GM21825 (cell line): ENCODE measurements around the gene MAPK1IP1L.

Source experiments
- ATAC-seq: cut with Tn5 transposase; IDR thresholded peaks from one replicate; pipeline ENCODE4 v1.9.1; 2021; ENCODE audit warnings: mild to moderate bottlenecking, moderate library complexity; ENCODE audit not compliant: unreplicated experiment

Gene MAPK1IP1L

DNA sequence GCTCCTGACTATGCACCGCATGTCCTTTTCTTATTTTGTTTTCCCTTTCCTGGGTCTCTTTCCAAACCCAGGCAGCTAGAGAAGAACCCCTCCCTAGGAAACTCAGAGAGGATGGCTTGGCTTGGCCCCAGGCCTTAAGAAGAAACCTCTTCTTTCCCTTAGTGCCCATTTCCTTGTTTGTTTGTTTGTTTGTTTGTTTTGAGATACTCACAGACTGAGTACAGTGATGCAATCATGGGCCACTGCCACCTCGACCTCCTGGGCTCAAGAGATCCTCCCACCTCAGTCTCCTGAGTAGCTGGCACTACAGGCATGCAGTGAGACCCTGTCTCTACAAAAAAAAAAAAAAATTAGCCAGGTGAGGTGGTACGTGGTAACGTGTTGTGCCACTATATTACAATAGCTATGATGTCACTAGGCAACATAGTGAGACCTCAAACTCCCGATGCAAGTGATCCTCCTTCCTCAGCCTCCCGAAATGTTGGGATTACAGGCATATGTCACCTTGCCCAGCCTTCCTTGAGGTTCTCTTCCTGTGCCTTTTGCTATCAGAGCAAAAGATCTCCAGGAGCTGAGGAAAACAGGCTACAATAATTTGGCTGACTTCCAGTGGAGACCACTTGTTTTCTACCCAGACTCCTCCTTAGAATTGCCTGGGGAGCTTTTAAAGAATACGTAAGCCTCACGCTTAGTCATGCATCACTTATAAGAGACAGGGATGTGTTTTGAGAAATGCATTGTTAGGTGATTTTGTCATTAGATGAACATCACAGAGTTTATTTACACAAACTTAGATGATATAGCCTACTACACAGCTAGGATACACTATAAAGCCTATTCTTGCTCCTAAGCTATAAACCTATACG lies 43.1 kb downstream of the MAPK1IP1L start:
- ATAC-seq = no peak

DNA sequence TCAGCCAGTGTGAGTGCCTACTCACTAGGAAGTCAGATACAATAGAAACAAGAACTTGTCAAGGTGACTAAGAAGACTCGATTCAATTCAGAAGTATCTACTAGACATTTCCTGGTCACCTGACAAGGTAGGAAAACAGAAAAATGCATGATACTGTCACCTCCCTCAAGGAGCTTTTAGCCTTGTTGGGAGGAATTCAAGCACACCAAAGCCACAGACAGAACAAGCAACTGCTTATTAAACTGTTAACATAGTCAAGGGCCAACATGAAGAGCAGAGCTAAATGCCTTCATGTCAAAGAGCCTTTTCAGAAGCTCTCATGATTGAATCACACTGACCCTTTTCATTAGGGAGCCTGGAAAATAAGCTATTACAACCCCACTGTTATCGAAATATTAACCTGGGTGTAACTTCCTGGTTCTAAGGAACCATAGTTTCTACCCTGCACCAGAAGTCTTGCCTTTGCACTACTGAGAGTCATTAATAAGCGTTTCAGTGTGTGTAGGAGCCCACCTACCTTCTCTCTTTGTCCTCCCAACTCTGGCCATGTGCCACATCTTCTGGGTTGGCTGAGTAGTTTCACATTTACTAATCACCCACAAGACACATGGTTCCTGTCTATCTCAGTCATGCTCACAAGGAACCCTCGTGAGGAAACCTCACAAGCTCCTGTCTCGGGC lies 46.6 kb downstream of the MAPK1IP1L start:
- ATAC-seq = peak; percentile 61

DNA sequence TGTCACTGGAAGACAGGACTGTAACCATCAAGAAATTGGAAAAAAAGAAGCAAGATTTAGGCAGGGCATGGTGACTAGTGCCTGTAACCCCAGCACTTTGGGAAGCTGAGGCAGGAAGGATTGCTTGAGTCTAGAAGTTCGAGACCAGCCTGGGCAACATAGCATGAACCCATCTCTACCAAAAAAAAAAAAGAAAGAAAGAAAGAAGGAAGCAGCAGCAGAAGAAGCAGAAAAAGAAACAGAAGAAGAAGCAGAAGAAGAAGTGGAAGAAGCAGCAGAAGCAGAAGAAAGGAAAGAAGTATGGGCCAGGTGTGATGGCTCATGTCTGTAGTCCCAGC lies 47.1 kb downstream of the MAPK1IP1L start:
- ATAC-seq = no peak

DNA sequence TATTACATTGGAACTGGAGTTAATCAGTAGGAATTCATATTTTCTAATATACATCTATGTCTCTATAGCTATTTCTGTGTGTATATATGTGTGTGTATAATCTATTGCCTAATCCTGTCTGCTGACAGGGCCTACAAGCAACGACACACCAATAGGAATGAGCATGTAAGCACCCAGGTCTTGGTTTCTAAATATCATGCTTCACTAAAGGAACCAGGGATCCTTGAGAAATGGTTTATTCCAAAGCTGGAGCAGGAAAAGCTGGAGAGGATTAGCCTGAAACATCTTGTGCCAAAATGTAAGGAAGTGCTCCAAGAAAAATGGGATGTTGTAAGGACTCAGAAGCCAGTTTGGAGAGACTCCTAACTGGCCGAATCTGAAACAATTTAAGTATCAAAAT lies 48.3 kb downstream of the MAPK1IP1L start:
- ATAC-seq = no peak

DNA sequence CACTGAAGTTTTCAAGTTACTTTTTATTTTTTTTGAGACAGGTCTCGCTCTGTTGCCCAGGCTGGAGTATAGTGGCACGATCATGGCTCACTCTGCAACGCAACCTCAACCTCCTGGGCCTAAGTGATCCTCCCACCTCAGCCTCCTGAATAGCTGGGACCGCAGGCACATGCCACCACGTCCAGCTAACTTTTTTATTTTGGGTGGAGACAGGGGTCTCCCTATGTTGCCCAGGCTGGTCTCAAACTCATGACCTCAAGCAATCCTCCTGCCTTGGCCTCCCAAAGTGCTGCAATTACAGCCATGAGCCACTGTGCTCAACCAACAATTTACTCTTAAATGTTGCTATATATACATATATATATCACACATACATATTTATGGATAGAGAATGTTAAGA lies 50.3 kb downstream of the MAPK1IP1L start:
- ATAC-seq = no peak

DNA sequence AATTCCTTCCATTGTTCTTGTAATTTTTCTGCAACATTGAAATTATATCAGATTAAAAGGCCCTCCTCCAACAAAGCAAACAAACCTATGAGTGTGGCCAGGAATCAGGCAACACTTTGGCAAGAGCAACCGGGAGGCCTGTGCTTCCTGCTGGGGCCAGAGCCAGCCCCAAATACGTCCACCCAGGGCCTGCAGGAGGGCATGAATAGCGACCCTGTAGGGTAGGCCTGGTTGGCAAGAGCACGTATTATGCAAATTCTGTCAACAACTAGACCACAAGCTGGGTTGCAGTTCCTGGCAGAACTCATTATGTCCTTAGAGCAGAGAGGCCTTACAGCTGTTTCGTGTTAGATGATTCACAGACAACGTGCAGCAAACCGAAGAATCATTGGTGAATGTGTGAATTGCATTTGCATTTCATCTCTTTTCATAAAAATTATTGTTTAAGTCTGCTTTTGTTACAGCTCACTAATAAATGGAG lies 50.7 kb downstream of the MAPK1IP1L start:
- ATAC-seq = peak; percentile 64

DNA sequence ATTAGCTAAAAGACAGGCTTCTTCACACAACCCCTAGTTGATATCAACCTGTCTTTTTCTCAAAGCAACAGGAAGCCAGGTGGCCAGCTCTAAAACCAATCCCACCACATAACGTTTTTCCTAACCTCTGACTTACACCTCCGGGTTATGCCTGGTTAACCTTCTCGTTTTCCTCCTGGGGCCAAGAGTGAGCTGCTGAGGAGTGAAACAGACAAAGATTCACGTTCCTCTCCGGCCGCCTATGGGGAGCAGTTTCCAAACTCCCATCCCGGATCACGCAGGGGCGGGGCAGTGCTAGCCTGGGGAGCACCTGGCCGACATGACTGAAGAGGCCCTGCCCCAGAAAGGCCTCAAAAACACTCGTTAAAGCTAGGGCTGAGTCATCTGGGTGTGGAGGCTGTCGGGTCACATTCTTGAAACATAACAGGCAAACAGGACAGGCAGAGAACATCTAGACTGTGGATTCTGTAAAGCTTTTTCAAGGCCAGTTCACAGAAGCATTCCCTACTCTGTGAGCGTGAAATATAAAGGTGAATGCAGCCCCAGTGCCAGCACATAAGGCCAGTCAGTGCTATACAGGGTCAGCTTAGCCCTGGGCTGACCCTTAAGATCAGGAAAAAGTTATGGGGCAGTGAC lies 51.7 kb downstream of the MAPK1IP1L start:
- peak; percentile 42 for ATAC-seq

DNA sequence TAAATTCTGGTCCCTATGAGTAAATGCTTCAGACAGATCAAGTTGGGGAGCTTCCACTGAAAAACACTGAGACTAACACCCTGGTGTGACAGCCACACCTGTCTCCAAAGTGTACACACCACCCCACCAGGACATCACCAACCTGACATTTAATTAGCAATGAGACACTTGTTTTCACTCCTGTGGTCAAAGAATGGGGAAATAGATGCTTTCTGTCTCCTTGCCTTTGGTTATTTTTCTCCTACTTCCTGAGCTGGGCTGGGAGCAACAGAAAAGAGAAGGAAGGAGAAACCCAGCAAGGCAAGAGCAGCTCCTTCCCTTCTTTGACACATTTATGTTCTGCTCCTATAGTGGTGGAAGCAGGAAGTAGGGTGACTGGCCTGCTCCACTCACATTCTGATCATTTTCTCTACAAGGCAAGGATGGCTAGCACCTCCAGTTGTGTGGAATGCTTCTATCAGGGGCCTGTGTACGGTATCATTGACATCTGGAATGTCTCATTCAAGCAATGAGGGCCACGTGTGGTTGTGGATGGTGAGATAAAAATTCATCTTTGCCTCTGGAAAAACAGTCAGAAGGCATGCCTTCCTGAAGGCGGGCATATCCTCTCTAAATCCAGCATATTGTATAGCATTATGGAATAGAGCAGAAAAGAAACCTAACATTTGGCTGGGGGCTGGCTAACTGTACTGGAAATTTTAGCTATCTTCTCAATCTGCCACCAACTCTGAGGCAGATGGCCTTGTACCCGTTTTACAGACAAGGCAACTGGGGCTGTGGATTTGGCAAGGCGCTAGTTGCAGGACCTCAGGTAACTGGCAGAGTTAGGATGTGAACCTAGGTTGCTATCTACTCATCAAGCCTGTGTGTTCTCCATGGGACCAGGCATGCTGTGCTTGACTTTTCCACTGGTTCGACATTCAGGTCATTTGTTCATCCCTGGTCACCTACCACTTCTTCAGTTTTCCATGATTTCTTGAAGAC lies 52.8 kb downstream of the MAPK1IP1L start:
- no peak for ATAC-seq

DNA sequence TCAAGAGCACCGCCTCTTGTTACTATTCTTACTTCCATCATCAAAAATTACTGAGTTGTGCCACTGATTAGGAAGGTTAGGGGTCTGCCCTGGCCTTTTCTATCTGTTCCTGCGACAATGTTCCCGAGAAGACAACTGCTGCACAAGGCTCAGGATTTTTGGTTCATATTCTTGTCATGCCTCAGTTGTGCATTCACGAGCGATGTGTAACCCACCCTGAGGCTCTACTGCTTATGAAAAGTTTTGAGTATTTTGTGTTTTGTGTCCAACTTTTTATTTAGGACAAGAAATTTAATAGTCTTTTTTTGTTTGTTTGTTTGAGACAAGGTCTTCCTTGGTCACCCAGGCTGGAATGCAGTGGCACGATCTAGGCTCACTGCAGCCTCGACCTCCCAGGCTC lies 54.5 kb downstream of the MAPK1IP1L start:
- ATAC-seq = no peak

DNA sequence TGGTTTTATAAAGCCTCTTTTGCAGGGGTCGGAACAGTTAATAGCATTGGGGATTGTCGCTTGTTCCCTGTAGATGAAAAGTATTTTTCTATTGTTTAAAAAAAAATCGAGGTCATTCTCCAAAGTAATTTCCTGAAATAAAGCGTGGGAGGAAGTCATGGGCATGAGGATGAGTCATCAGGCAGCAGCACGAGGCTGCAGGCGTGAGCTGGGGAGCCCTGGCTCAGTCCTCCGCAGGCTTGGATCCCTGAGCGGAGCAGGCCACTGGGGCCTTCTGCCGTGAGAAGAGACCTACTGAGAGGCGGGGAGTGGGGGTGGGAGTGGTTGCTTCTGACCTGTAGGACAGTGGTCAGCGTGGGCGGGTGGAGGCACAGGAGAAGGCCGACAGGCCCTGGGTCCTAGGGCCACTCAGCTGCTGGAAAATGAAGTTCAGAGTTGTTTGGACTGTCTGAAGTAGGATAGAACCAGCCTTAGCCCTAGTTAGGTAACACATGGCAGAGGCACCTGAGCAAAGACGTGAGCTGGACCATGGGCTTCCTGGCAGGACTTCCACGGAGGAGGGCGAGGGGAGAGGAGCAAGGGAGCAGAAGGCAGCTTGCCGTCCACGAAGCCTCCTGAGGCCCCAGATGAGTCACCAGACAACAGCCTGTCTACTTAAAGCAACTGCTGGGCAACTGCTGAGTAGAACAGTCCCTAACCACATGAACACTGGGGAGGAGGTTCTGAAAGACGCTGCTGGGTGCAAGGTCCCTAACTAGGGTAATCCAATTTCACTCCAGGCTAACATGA lies 56.5 kb downstream of the MAPK1IP1L start:
- peak; percentile 63 for ATAC-seq

DNA sequence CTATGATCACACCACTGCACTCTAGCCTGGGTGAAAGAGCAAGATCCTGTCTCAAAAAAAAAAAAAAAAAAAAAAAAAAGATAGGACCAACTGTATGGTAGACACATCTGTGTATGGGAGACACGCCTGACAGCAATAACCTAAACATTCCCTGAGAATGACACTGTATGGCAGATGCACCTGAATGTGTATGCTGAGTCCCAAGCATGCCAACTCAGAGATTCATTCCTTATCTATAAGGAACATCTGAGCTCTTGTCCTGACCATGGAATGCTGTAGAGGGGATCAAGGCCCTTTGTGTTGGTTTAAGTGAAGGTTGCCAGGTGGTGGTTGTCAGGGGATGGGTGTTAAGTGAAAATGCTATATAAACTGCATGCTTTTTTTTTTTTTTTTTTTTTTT lies 58.4 kb downstream of the MAPK1IP1L start:
- ATAC-seq = no peak

DNA sequence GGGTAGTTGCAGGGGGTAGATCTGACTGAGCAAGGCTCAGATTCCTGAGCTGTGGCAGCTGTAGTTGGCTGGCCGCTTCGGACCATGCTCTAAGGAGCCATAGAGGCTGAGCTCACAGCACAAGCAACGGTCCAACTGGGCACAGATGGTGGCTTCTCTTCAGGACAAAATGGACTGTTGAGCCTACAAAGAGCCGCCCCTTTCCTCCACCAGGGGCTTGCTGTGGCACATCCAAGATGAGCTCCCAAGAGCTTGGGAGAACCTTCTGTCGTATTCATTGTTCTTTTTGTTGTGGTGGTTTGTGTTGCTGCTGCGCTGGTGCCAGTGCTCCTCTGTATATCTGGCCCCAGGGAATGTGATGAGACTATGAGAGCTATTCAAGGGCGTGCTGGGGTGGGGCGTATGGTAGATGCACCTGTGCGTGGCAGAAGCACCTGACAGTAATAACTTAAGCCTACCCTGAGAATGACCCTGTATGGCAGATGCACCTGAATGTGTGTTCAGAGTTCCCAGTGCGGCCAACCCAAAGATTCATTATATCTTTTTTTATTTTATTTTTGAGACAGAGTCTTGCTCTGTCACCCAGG lies 59.8 kb downstream of the MAPK1IP1L start:
- ATAC-seq = no peak

DNA sequence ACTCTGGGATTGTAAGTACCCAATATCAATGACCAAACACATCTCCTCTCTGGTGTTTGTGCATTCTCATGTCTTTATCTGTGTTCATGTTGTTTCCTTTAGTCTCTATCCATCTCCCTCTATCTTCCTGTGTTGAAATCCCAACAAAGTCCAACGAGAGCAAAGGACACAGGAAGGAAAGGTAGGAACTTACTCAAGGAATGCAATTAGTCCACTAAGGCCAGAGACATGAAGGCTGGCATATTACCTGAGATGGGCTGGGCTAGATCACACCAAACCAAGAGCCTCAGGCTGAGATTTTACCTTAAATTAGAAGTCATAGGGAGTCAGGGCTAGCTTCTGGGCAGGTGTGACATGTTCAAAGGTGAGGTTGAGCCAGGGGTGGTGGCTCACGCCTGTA lies 63.3 kb downstream of the MAPK1IP1L start:
- ATAC-seq = no peak

DNA sequence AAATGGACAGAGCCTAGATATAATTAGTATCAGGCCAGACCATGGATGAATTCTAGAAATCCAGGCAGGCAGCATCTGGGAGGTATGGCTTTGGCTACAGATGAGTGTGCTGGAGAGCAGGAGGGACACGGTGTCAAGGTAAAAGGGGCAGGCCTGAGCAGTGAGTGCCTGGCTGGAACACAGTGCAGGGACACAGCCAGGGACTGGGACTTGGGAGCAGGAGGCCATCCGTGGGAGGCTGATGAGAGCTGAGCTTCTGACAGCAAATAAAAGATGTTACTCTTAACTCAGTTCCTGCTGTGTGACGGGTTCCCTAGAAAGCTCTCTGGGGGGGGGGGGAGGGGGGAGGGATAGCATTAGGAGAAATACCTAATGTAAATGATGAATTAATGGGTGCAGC lies 64.0 kb downstream of the MAPK1IP1L start:
- no peak for ATAC-seq

DNA sequence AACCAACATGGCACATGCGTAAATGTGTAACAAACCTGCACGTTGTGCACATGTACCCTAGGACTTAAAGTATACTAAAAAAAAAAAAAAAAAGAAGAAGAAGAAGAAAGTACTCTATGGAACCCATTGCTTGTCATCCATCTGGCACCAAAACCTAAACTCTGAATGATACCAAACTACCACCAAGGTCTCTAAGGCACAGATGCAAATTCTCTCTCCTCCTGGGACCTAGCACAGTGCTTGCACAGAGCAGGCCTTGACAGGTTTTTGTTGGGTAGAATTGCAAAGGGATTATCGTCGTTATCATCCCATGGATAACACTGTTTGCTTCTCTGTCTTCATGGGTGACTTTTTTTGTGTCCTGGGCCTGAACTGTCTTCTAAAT lies 64.4 kb downstream of the MAPK1IP1L start:
- ATAC-seq = no peak

DNA sequence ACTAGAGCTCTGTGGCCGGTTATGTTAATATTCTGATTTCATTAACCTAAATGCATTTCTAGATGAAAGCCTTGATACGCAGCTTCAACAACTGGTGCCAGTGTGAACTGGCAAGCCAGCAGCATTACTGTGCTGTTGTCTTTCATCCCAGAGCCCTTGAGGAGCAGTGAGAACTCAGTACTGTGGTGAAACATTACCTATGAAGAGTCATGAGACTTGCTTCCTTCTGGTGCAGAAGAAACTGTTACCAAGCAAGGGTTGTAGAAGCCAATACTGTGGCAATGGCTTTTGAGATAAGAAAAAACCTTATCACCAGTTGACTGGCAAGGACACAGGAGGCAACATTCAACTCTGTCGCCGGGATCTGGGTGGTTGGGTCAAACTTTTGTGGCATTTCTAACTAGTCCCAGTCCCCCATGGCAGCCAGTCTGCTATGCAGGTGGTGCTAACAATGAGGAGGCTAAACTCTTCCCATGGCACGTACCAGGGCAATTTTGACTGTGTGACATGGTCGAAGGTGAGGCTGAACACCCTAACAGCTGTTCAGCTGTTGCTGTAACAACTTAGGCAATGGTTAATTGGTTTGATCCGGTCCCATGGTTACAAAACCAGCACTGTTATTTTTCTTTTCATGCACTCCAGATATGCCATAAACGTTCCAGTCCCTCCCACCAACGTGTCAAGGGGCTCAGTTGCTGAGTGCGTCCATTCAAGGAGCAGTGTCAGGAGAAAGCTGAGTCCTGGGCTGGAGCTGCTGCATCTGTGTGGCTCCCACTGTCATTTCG lies 65.0 kb downstream of the MAPK1IP1L start:
- ATAC-seq = no peak

DNA sequence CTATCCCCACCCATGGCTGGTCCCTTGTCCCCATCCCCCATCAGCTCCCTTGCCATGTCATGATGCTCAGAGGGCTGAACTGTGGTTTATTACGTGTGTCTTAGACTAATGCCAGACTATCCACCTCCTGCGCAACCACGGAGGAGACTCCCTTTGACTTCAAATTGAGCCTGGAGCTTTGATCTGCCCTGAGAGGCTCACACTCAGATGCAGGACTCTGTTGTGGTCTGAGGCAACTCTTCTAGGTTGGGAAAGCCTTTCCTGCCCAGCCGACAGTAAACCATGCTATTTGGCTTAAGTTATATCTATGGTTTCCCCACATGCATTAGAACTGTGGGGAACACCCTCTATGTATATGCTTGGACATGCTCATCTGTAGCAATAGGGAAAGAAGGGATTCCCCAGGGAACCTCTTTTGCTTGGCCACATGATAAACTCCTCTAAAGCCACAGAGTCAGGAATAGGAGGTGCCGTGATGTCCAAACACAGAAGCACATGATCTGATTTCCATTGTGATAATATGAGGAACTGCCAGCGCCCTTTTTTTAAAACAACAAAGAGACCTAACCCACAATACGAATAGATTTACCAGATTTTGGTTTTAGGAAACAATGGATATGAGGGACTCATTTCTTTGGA lies 66.5 kb downstream of the MAPK1IP1L start:
- no peak for ATAC-seq

DNA sequence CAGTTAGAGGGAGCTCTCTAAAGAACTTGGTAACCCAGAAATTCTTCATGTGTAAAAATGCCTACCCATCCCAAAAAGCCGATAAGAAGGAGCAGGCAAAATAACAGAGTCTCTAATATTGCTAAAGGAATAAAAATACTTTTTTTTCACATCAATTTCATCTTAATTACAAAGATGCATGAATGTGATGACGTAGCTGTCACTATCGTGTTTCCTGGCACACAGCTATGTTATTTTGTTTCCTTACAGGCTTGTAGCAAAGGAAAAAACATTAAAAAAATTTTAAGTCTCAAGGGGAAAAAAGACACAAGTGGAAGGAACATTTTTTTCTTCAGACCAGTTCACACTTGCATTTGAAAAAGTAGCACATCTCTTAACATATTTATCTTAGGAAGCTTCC lies 67.3 kb downstream of the MAPK1IP1L start:
- no peak for ATAC-seq
